K562 (cell line): ENCODE results near the gene SNPH. TPM values are rescaled to one million over a fixed set of nuclear protein-coding genes. Genes with fewer than 3 reads are reported as not detected.
A peak's percentile ranks its signal among the peaks of the same experiment; 100 is the strongest.

ENCODE experiments used
- ATF6 ChIP-seq: sonication (generic); formaldehyde crosslinking; IDR thresholded peaks from 2 replicates; pipeline ENCODE4 v1.4.0; 2020; ENCODE audit warnings: mild to moderate bottlenecking, missing genetic modification reagents
- C11orf30 ChIP-seq: fragments of 450-650 bp; IDR thresholded peaks from 2 replicates; pipeline ENCODE4 v1.6.1; 2016; ENCODE audit warnings: low read depth, mild to moderate bottlenecking
- CCNT2 ChIP-seq: IDR thresholded peaks from 2 replicates; pipeline ENCODE4 v1.6.1; 2011; ENCODE audit warnings: borderline replicate concordance, low read depth, mild to moderate bottlenecking, moderate library complexity, mixed read lengths, low read length; ENCODE audit not compliant: insufficient read length; ENCODE audit errors: extremely low read depth
- E2F5 ChIP-seq: sonication (generic); formaldehyde crosslinking; IDR thresholded peaks from 2 replicates; pipeline ENCODE4 v1.8.0; 2022; ENCODE audit warnings: mild to moderate bottlenecking, missing genetic modification reagents
- EZH2 ChIP-seq: IDR thresholded peaks from 2 replicates; pipeline ENCODE4 v1.6.1; 2012; ENCODE audit warnings: low read depth, mild to moderate bottlenecking, inconsistent platforms, low read length, borderline replicate concordance
- JUN ChIP-seq, 2 experiments: sonication (generic) in 1 of 2; formaldehyde crosslinking in 1 of 2; IDR thresholded peaks; 2 replicates each; pipeline versions ENCODE4 v1.6.1 to v1.8.0; 2012 to 2022; ENCODE audit warnings: borderline replicate concordance in 2 of 2, mild to moderate bottlenecking in 2 of 2, improper control_type of control experiment in 1 of 2, low read depth in 1 of 2, low read length in 1 of 2, missing genetic modification reagents in 1 of 2
- POLR2A ChIP-seq: fragments of 450-650 bp; conservative IDR thresholded peaks from 2 replicates; pipeline ENCODE4 v1.6.1; 2016
- ZBTB9 ChIP-seq: fragments of 450-650 bp; formaldehyde crosslinking; IDR thresholded peaks from 2 replicates; pipeline ENCODE4 v1.4.0; 2020; ENCODE audit warnings: mild to moderate bottlenecking, moderate library complexity
- ZNF121 ChIP-seq: sonication (generic); formaldehyde crosslinking; conservative IDR thresholded peaks from 2 replicates; pipeline ENCODE4 v1.8.0; 2022; ENCODE audit warnings: missing genetic modification reagents
- ZNF239 ChIP-seq: fragments of 250-450 bp; sonication (Bioruptor Pico); IDR thresholded peaks from 2 replicates; pipeline ENCODE4 v1.4.0; 2020; ENCODE audit warnings: mild to moderate bottlenecking
- ZNF395 ChIP-seq: fragments of 200-800 bp; sonication (Bioruptor generic); IDR thresholded peaks from 2 replicates; pipeline ENCODE4 v1.6.1; 2017; ENCODE audit warnings: missing genetic modification characterization, missing compliant biosample characterization
- ZNF584 ChIP-seq: fragments of 200-800 bp; sonication (Bioruptor generic); IDR thresholded peaks from 2 replicates; pipeline ENCODE4 v1.6.1; 2016; ENCODE audit warnings: low read depth, mild to moderate bottlenecking, missing genetic modification characterization, missing compliant biosample characterization
- polyA plus RNA-seq, 8 experiments: library from polyadenylated mRNA; depleted of rRNA in 4 of 8; stranded (reverse) in 5 of 8; unstranded in 3 of 8; fragments of >200 nt; fragmentation: Nextera tagmentation in 2 of 8; fragmentation: Illumina TruSeq in 1 of 8; extraction: Ambion mirVana in 2 of 8; extraction: Trizol in 1 of 8; gene quantifications; 2 replicates each; pipeline versions ENCODE4 v1.2.1 to v1.2.3, GENCODE V29; 2011 to 2014; ENCODE audit warnings: inconsistent platforms in 1 of 8, missing spikeins in 1 of 8
- total RNA-seq, 7 experiments: library from RNA; depleted of rRNA in 6 of 7; stranded (reverse); fragments of >200 nt in 6 of 7; fragmentation: Illumina TruSeq in 2 of 7; extraction: Trizol in 2 of 7; gene quantifications; 2 replicates each; pipeline versions ENCODE4 v1.2.1 to v1.2.3, GENCODE V29; 2011 to 2021; ENCODE audit warnings: low replicate concordance in 1 of 7

The SNPH gene
- total and polyA plus RNA-seq, 9 of the 15 experiments (the other 6 are each of a cell fraction or from before 2014, with no cell fraction given): 0.03 to 4.2 (median 1.4) TPM

- TF ChIP-seq EZH2 (no peak), ZNF584 (CRISPR knock-in tag) (no peak), C11orf30 (peak; percentile 86), E2F5 (no peak), CCNT2 (peak; percentile 39), ZBTB9 (CRISPR knock-in tag) (no peak), POLR2A (peak; percentile 95), ATF6 (CRISPR knock-in tag) (no peak), ZNF239 (CRISPR knock-in tag) (no peak), JUN (IDR thresholded peaks at IDR 0.05; ENCODE audit: borderline replicate concordance, low read depth, low read length) (peak; percentile 36; the same call in 1 of the 2 replicates), JUN (CRISPR knock-in tag; IDR thresholded peaks at IDR 0.05; ENCODE audit: borderline replicate concordance) (no peak), ZNF395 (CRISPR knock-in tag) (no peak), ZNF121 (CRISPR knock-in tag) (no peak)
These were observed 59.3 kb downstream of the SNPH start (continued) for GRCh38 chr20:1325173-1326030.
